Mucosa of stomach (tissue), 1 donor: ENCODE results near the gene CALM3.
A peak's percentile ranks its signal among the peaks of the same experiment; 100 is the strongest.

Experiments used
- H3K27me3 ChIP-seq: one replicate; pipeline ENCODE4 v1.7.0; 2013; ENCODE audit warnings: mild to moderate bottlenecking, low read length; ENCODE audit not compliant: control insufficient read depth, insufficient read depth
- H3K36me3 ChIP-seq: one replicate; pipeline ENCODE4 v1.7.0; 2013; ENCODE audit warnings: low read length; ENCODE audit not compliant: control insufficient read depth, insufficient read depth
- H3K4me1 ChIP-seq: one replicate; pipeline ENCODE4 v1.7.0; 2013; ENCODE audit warnings: mild to moderate bottlenecking, low read length; ENCODE audit not compliant: control insufficient read depth, insufficient read depth
- H3K4me3 ChIP-seq: one replicate; pipeline ENCODE4 v1.7.0; 2013; ENCODE audit warnings: low read length
- H3K9ac ChIP-seq: one replicate; pipeline ENCODE4 v1.7.0; 2013; ENCODE audit warnings: mild to moderate bottlenecking, low read length, moderate library complexity
- H3K9me3 ChIP-seq: one replicate; pipeline ENCODE4 v1.7.0; 2013; ENCODE audit warnings: mild to moderate bottlenecking, low read length, moderate library complexity; ENCODE audit not compliant: control insufficient read depth
- donor health status: Pancreatic carcinoma.

CALM3 gene

GRCh38 chr19:46633130-46633529 is 32.0 kb downstream of the CALM3 start:
- Histone ChIP-seq H3K9ac (no peak overlapping the region), H3K9me3 (no peaks in the 10 kb centered on the region), H3K4me3 (no peak overlapping the region), H3K36me3 (no peaks in the 10 kb centered on the region), H3K4me1 (peaks cover 16% of the 10 kb centered on the region), H3K27me3 (peaks cover 48% of the 10 kb centered on the region)

DNA sequence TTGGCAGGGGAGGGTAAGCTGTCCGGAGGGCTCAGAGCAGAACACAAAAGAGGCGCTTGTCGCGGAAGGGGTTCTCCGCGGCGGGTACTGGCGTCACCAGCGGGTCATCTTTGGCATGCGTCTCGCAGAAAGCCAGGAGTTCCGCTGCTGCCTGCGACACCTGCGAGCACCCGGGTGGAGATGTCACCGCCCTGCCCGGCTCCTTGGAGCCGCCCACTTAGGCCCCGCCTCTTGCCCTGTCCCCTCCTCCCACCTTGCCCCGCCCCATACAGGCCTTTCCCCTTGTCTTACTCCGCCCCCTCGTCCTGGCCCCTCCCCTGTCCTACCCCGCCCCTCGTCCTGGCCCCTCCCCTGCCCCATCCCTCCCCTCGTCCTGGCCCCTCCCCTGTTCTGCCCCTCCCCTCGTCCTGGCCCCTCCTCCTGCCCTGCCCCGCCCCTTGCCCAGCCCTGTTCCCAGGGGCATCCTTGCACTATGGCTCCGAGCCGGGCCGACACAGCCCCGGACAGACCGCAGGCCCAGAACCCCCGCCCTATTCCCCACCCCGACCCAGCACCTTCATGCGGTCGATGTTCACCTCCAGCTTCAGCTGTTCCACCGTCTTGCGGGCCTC is 33.0 kb downstream of the CALM3 start:
- no peak overlapping the region for H3K4me3 ChIP-seq
- peaks cover 58% of the 10 kb centered on the region for H3K27me3 ChIP-seq
- no peaks in the 10 kb centered on the region for H3K36me3 ChIP-seq
- H3K4me1 ChIP-seq, result peaks cover 25% of the 10 kb centered on the region
- H3K9ac ChIP-seq, result no peak overlapping the region
- H3K9me3 ChIP-seq, result no peaks in the 10 kb centered on the region

GRCh38 chr19:46634656-46635218 is 33.6 kb downstream of the CALM3 start:
- no peak overlapping the region for H3K4me3 ChIP-seq
- peaks cover 31% of the 10 kb centered on the region for H3K4me1 ChIP-seq

DNA sequence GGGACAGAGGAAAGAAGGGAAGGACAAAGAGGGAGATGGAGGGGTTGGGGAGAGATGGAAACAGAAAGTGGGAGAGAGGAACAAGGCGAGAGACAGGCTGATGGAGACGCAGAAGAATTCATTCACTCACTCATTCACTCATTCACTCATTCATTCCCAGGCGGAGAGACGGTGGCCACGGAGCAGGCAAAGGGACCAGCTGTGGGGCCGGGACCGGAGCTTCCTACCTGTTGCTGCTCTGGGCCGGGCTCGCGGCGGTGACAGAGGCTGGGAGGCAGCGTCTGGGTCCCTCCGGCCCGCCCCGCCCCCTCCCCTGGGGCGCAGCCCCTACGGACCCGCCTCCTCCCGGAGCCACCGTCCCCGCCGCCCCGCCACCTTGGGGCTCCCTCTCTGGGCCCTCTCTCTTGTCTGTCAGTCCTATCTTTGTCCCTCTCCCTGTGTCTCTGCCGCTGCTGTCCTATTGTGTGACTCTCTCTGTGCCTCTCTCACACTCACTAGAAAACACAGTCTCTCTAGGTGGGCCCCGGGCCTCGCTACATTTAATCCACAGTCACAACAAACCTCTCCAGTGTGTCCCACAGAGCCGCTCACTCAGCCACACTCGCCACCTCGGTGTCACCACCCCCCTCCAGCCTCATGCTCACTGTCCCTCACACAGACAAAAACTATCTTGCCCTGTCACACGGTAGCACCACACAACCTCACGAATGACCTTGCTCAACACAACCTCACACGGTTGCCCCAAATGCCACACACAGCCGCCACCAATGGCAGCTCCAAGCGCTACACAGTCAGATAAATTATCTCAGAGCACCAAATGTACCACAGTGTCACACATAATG is 35.0 kb downstream of the CALM3 start, which contains the start of gene GNG8:
TSS of gene GNG8 (minus strand) at position 283 of the 842 bp plus-strand sequence. CDS start 1,520 bp downstream, outside the sequence.
- H3K4me3 ChIP-seq, result no peak within 1 kb of the TSS
- H3K36me3 ChIP-seq, result no peaks in the 10 kb centered on the region
- H3K9ac ChIP-seq, result no peak within 1 kb of the TSS
- H3K27me3 ChIP-seq, result peaks cover 75% of the 10 kb centered on the region
- H3K9me3 ChIP-seq, result no peaks in the 10 kb centered on the region
- peaks cover 34% of the 10 kb centered on the region for H3K4me1 ChIP-seq

More at GRCh38 chr19:46634656-46635218, 33.6 kb downstream of the CALM3 start:
- Histone ChIP-seq H3K27me3 (peaks cover 64% of the 10 kb centered on the region), H3K9me3 (no peaks in the 10 kb centered on the region), H3K9ac (no peak overlapping the region), H3K36me3 (no peaks in the 10 kb centered on the region)

DNA sequence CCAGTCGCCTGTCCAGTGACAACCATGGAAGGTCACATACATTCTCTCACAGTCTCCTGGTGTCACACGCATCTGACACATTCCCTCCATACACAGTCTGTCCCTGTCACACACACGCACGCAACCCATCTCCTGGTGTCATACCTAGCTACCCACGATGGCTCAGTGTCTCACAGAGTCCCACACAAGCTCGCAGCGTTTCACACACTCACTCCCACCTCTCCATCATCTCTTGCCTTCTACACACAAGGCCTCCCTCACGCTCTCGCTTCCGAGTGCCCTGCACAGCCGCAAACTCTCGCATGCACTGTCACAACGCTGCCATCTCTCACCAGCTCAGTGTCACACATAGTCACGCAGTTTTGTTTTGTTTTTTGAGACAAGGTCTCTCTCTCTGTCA is 36.1 kb downstream of the CALM3 start:
- peaks cover 34% of the 10 kb centered on the region for H3K4me1 ChIP-seq
- H3K4me3 ChIP-seq, result no peak overlapping the region
- H3K9ac ChIP-seq, result no peak overlapping the region
- no peaks in the 10 kb centered on the region for H3K9me3 ChIP-seq
- peaks cover 71% of the 10 kb centered on the region for H3K27me3 ChIP-seq
- H3K36me3 ChIP-seq, result no peaks in the 10 kb centered on the region

GRCh38 chr19:46639358-46640182 is 38.4 kb downstream of the CALM3 start:
- H3K9me3 ChIP-seq, result no peaks in the 10 kb centered on the region
- no peak overlapping the region for H3K4me3 ChIP-seq
- H3K9ac ChIP-seq, result peak overlapping the region; percentile 24
- no peaks in the 10 kb centered on the region for H3K36me3 ChIP-seq
- peaks cover 60% of the 10 kb centered on the region for H3K27me3 ChIP-seq
- peaks cover 20% of the 10 kb centered on the region for H3K4me1 ChIP-seq

DNA sequence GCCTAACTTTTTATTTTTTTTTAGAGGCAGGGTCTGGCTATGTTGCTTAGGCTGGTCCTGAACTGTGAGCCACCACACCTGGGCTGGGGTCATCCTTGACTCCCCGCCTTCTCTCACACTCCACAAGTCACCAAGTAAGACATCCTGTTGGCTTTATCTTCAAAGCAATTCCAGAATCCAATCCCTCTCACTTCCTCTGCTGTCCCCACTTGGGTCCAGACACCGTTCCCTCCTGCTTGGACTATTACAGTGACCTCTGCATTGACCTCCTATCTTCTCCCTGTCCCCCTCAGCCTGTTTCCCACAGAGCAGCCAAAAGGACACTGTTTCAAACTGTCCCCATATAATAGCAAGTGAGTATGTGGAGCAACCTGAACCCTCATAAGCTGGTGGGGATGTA is 39.5 kb downstream of the CALM3 start:
- H3K4me1 ChIP-seq, result peaks cover 18% of the 10 kb centered on the region
- peaks cover 53% of the 10 kb centered on the region for H3K27me3 ChIP-seq

DNA sequence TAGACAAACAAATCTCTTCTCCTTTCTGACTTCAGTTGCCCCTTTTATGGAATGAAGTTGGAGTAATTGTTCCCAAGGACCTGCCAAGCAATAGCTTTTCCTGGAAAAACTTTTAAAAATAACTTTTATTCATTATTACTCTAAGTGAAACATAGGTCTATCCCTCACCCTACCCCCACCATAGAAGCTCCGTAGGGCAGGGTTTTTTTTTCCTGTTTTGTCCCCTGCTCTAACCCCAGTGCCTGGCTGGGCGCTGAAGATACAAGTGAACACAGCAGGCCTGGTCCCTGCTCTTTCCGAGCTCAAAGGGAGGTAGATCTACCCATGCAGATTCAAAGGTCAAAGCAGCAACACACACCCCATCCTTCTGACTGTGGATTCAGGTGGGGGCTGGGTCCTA is 43.6 kb downstream of the CALM3 start:
- no peak overlapping the region for H3K4me3 ChIP-seq
- no peaks in the 10 kb centered on the region for H3K36me3 ChIP-seq
- H3K27me3 ChIP-seq, result peaks cover 35% of the 10 kb centered on the region
- H3K9ac ChIP-seq, result no peak overlapping the region
- peaks cover 3% of the 10 kb centered on the region for H3K4me1 ChIP-seq
- H3K9me3 ChIP-seq, result no peaks in the 10 kb centered on the region

More for the DNA sequence above, 39.5 kb downstream of the CALM3 start:
- Histone ChIP-seq H3K4me3 (no peak overlapping the region), H3K36me3 (no peaks in the 10 kb centered on the region), H3K9ac (no peak overlapping the region), H3K9me3 (no peaks in the 10 kb centered on the region)

DNA sequence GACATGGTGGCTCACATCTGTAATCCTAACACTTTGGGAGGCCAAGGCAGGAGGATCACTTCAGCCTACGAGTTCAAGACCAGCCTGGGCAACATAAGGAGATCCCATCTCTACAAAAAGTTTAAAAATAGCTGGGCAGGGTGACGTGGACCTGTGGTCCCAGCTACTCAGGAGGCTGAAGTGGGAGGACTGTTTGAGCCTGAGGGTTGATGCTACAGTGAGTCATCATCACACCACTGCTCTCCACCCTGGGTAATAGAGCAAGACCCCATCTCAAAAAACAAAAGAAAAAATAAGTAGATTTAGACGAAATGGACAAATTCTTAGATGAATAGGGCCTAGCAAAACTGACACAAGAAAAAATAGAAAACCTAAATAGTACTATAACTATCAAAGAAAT is 45.3 kb downstream of the CALM3 start:
- Histone ChIP-seq H3K4me3 (no peak overlapping the region), H3K27me3 (peaks cover 25% of the 10 kb centered on the region), H3K9me3 (no peaks in the 10 kb centered on the region), H3K4me1 (no peaks in the 10 kb centered on the region), H3K36me3 (no peaks in the 10 kb centered on the region), H3K9ac (no peak overlapping the region)

DNA sequence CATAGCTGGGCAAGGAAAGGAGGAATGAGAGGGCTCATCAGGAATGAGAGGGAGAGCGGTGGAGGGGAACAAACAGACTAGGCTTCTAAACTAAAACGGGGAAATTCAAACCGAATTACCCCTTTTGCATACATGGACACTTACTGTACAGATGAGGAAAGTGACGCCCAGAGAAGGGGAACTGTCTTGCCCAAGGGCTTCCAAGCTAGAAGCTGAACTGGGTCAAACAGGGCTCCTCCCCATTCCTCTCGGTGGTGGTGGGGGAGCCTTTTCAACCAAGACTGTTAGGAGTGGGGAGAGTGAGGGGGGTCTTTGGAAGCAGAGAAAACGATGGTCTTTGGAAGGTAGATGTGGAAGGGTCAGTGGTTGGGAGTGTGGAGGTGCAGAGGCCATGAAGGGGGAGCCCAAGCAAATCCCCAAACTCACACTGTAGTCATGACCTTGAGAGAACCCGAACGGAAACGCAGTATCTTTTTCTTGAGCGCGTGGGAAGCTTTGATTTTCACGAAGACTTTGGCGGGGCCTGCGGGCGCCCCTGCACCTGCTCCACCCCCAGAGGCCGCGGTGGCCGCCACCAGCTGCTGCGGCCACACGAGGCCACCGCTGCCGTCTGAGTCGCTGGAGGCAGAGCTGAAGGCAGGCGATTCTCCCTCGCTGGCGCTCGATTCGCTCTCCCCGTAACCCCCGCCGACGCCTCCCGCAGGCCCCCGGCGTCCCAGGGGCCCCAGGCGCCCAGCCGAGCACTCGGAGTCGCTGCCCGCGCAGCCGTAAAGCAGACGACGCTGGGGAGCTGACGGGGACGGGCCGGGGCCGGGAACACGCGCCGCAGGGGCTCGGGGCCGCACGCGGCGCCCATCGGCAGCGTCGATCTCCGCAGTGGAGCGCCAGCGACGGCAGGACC is 47.2 kb downstream of the CALM3 start:
- no peaks in the 10 kb centered on the region for H3K9me3 ChIP-seq
- H3K9ac ChIP-seq, result no peak overlapping the region
- no peaks in the 10 kb centered on the region for H3K36me3 ChIP-seq
- peaks cover 22% of the 10 kb centered on the region for H3K27me3 ChIP-seq
- H3K4me1 ChIP-seq, result no peaks in the 10 kb centered on the region
- H3K4me3 ChIP-seq, result no peak overlapping the region
